Measurements from ENCODE around the gene UBN1.

UBN1 gene

GRCh38 chr16:4825196-4825595, 22.1 kb upstream of the UBN1 start:
- DNase-seq (ENCODE audit: low spot score) (no peak), ATAC-seq (ENCODE audit: low read depth) (no peak)
- H3K27ac ChIP-seq (ENCODE audit: poor library complexity, severe bottlenecking) = no peak overlapping the region
- H3K4me3 ChIP-seq (ENCODE audit: severe bottlenecking) = no peak overlapping the region
- TF ChIP-seq CTCF (IDR thresholded peaks at IDR 0.05; ENCODE audit: poor library complexity, severe bottlenecking) = no peak
- H3K9me3 ChIP-seq (ENCODE audit: severe bottlenecking) = no peaks in the 10 kb centered on the region
- H3K27me3 ChIP-seq (ENCODE audit: insufficient read depth, poor library complexity, severe bottlenecking) = no peaks in the 10 kb centered on the region
- H3K4me1 ChIP-seq (ENCODE audit: insufficient read depth, poor library complexity, severe bottlenecking) = no peaks in the 10 kb centered on the region
- peaks cover 86% of the 10 kb centered on the region for H3K36me3 ChIP-seq (ENCODE audit: low read depth)

GRCh38 chr16:4826526-4826925, 20.8 kb upstream of the UBN1 start:
- no peaks in the 10 kb centered on the region for H3K9me3 ChIP-seq (ENCODE audit: severe bottlenecking)
- no peak for ATAC-seq (ENCODE audit: low read depth)
- no peak for TF ChIP-seq CTCF (IDR thresholded peaks at IDR 0.05; ENCODE audit: poor library complexity, severe bottlenecking)
- H3K36me3 ChIP-seq (ENCODE audit: low read depth) = peaks cover 88% of the 10 kb centered on the region
- DNase-seq (ENCODE audit: low spot score) = no peak
- no peaks in the 10 kb centered on the region for H3K27me3 ChIP-seq (ENCODE audit: insufficient read depth, poor library complexity, severe bottlenecking)
- H3K4me1 ChIP-seq (ENCODE audit: insufficient read depth, poor library complexity, severe bottlenecking) = no peaks in the 10 kb centered on the region
- no peak overlapping the region for H3K27ac ChIP-seq (ENCODE audit: poor library complexity, severe bottlenecking)
- no peak overlapping the region for H3K4me3 ChIP-seq (ENCODE audit: severe bottlenecking)

- no peak overlapping the region for H3K4me3 ChIP-seq (ENCODE audit: severe bottlenecking)
- H3K27me3 ChIP-seq (ENCODE audit: insufficient read depth, poor library complexity, severe bottlenecking) = no peaks in the 10 kb centered on the region
- no peaks in the 10 kb centered on the region for H3K9me3 ChIP-seq (ENCODE audit: severe bottlenecking)
- no peak for ATAC-seq (ENCODE audit: low read depth)
- H3K27ac ChIP-seq (ENCODE audit: poor library complexity, severe bottlenecking) = no peak overlapping the region
- peaks cover 90% of the 10 kb centered on the region for H3K36me3 ChIP-seq (ENCODE audit: low read depth)
- no peak for TF ChIP-seq CTCF (IDR thresholded peaks at IDR 0.05; ENCODE audit: poor library complexity, severe bottlenecking)
- no peaks in the 10 kb centered on the region for H3K4me1 ChIP-seq (ENCODE audit: insufficient read depth, poor library complexity, severe bottlenecking)
- DNase-seq (ENCODE audit: low spot score) = no peak
These were observed 20.3 kb upstream of the UBN1 start for GRCh38 chr16:4826980-4827379.

GRCh38 chr16:4828567-4829321, 18.5 kb upstream of the UBN1 start:
- H3K9me3 ChIP-seq (ENCODE audit: severe bottlenecking) = no peaks in the 10 kb centered on the region
- TF ChIP-seq CTCF (IDR thresholded peaks at IDR 0.05; ENCODE audit: poor library complexity, severe bottlenecking) = no peak
- H3K4me1 ChIP-seq (ENCODE audit: insufficient read depth, poor library complexity, severe bottlenecking) = no peaks in the 10 kb centered on the region
- ATAC-seq (ENCODE audit: low read depth) (no peak), DNase-seq (ENCODE audit: low spot score) (no peak)
- H3K27ac ChIP-seq (ENCODE audit: poor library complexity, severe bottlenecking) = no peak overlapping the region
- peaks cover 91% of the 10 kb centered on the region for H3K36me3 ChIP-seq (ENCODE audit: low read depth)
- H3K4me3 ChIP-seq (ENCODE audit: severe bottlenecking) = no peak overlapping the region
- H3K27me3 ChIP-seq (ENCODE audit: insufficient read depth, poor library complexity, severe bottlenecking) = no peaks in the 10 kb centered on the region

GRCh38 chr16:4830408-4830807, 16.9 kb upstream of the UBN1 start:
- ATAC-seq (ENCODE audit: low read depth) = no peak
- Histone ChIP-seq H3K4me3 (ENCODE audit: severe bottlenecking) (no peak overlapping the region), H3K27ac (ENCODE audit: poor library complexity, severe bottlenecking) (no peak overlapping the region), H3K27me3 (ENCODE audit: insufficient read depth, poor library complexity, severe bottlenecking) (no peaks in the 10 kb centered on the region), H3K4me1 (ENCODE audit: insufficient read depth, poor library complexity, severe bottlenecking) (no peaks in the 10 kb centered on the region), H3K36me3 (ENCODE audit: low read depth) (peaks cover 91% of the 10 kb centered on the region), H3K9me3 (ENCODE audit: severe bottlenecking) (no peaks in the 10 kb centered on the region)
- no peak for TF ChIP-seq CTCF (IDR thresholded peaks at IDR 0.05; ENCODE audit: poor library complexity, severe bottlenecking)
- no peak for DNase-seq (ENCODE audit: low spot score)
